DMS153 treated with DMSO at 0.1 percent for 48 hours (cell line): ENCODE data around the gene MARCHF6.
"Not testable (repeated sequence)": the region's sequence is repeated elsewhere in the genome, so short reads cannot be mapped to it uniquely, and the experiment has no call there.

ENCODE experiments used
- DNase-seq: peaks from one replicate; lab custom pipeline; 2025; ENCODE audit not compliant: unreplicated experiment; lab: John Stamatoyannopoulos, UW

MARCHF6 gene

GRCh38 chr5:10348258-10348657 lies 5.2 kb upstream of the MARCHF6 start:
- DNase-seq = no peak

GRCh38 chr5:10351199-10351905 lies 2.1 kb upstream of the MARCHF6 start:
- DNase-seq = no peak

GRCh38 chr5:10351919-10352318 lies 1.6 kb upstream of the MARCHF6 start:
- DNase-seq = no peak

GRCh38 chr5:10352430-10353240 lies 860 bp upstream of the MARCHF6 start:
- peak; percentile 82 for DNase-seq

- no peak for DNase-seq
These were observed 765 bp downstream of the MARCHF6 start for GRCh38 chr5:10354048-10354872.

GRCh38 chr5:10355071-10355889 lies 1.8 kb downstream of the MARCHF6 start:
- peak; percentile 65 for DNase-seq

- DNase-seq = no peak
These were observed 5.5 kb downstream of the MARCHF6 start for GRCh38 chr5:10358999-10359398.

- DNase-seq = no peak
These were observed 7.2 kb downstream of the MARCHF6 start for GRCh38 chr5:10360686-10361085.

GRCh38 chr5:10363519-10364185 lies 10.2 kb downstream of the MARCHF6 start:
- no peak for DNase-seq

GRCh38 chr5:10364186-10364689 lies 10.7 kb downstream of the MARCHF6 start:
- DNase-seq = peak; percentile 30

- no peak for DNase-seq
These were observed 12.3 kb downstream of the MARCHF6 start for GRCh38 chr5:10365782-10366181.

GRCh38 chr5:10366310-10367272 lies 13.1 kb downstream of the MARCHF6 start:
- DNase-seq = no peak

GRCh38 chr5:10367579-10367978 lies 14.1 kb downstream of the MARCHF6 start:
- no peak for DNase-seq

- DNase-seq = no peak
These were observed 17.4 kb downstream of the MARCHF6 start for GRCh38 chr5:10370931-10371330.

- DNase-seq = not testable (repeated sequence)
These were observed 17.9 kb downstream of the MARCHF6 start for GRCh38 chr5:10371369-10371768.

- DNase-seq = no peak
These were observed 19.5 kb downstream of the MARCHF6 start for GRCh38 chr5:10372726-10373709.
